RCC 7860 (cell line): Measurements from ENCODE around the gene UPF1.
"Not testable (repeated sequence)": the region's sequence is repeated elsewhere in the genome, so short reads cannot be mapped to it uniquely, and the experiment has no call there.

Source experiments
- DNase-seq: peaks from one replicate; pipeline ENCODE4 v3.0.0-alpha.2; 2015; ENCODE audit warnings: low spot score
- FAIRE-seq: peaks from 2 replicates; lab custom pipeline; 2012; peaks lifted over from hg19 to GRCh38; lab: Jason Lieb, UNC

The UPF1 gene

GRCh38 chr19:18908917-18909619 is 77.3 kb downstream of the UPF1 start:
- FAIRE-seq, result no peak

DNA sequence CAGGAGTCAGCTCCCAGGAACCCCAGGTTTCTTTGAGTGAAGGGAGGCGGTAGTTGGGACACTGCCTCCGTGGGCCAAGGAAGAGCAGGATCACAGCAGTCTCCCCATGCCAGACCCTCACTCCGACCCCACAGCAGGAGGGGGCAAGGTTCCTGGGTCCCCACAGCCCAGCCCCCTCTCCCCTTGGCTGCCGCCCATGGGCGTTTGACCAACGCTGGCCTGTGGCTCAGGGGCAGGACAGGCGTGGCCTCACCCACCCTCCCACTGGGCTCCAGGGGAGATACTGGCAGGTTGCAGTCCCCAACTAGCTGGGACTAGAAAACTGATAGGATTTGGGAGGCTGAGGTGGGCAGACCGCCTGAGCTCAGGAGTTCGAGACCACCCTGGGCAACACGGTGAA is 78.3 kb downstream of the UPF1 start:
- FAIRE-seq (no peak), DNase-seq (no peak)

More at GRCh38 chr19:18908917-18909619, 77.3 kb downstream of the UPF1 start:
- no peak for DNase-seq

GRCh38 chr19:18910801-18911436 is 79.2 kb downstream of the UPF1 start:
- no peak for FAIRE-seq

DNA sequence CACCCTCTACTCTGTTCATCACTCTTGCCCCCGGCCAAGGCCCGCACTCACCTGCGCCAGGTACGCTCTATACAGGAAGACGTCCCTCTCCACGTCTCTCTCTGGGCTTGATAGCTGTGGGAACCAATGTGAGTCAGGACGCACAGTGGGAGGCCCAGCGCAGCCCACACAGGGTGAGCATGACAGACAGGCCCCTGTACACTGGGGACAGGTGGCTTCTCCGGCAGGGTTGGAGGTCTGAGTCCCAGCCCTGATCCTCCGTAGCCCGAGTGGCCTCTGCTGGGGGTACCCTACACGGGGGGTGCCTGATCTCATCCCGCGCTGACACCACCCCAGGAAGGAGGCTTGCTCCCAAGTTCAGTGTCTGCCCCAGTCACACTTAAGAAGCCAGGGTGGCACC is 81.2 kb downstream of the UPF1 start:
- FAIRE-seq (no peak), DNase-seq (no peak)

More at GRCh38 chr19:18910801-18911436, 79.2 kb downstream of the UPF1 start:
- DNase-seq, result no peak

- FAIRE-seq (no peak), DNase-seq (no peak)
Measured at GRCh38 chr19:18913466-18913865, 81.7 kb downstream of the UPF1 start.

- no peak for FAIRE-seq
- DNase-seq, result no peak
Measured at GRCh38 chr19:18915639-18916038, 83.9 kb downstream of the UPF1 start.

DNA sequence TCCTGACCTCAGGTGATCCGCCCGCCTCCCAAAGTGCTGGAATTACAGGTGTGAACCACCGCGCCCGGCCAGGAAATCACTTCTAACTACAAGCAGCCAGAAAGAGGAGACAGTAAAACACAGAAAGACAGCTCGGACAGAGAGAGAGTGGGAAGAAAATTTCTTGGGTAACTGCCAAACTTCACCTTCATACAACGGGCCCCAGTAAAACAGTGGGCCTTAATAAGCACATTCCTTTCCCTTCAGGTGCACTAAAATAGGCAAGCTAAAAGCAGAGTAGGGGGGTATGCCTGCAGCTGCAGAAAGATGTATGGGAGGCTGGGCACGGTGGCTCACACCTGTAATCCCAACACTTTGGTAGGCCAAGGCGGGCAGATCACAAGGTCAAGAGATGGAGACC is 85.8 kb downstream of the UPF1 start:
- FAIRE-seq, DNase-seq: not testable (repeated sequence)
